GM12875 (cell line): ENCODE results near the gene SCD5.

Source experiments
- H3K4me3 ChIP-seq: one replicate; pipeline ENCODE4 v1.5.1; 2011; ENCODE audit warnings: low read depth, low read length, control low read depth
- TF ChIP-seq, protein P1 (sequence below): IDR thresholded peaks from 2 replicates; pipeline ENCODE4 v1.5.1; 2011; ENCODE audit warnings: low read depth, mild to moderate bottlenecking, control low read depth, inconsistent platforms, low read length, moderate library complexity, borderline replicate concordance; ENCODE audit not compliant: insufficient read depth

SCD5 gene

DNA sequence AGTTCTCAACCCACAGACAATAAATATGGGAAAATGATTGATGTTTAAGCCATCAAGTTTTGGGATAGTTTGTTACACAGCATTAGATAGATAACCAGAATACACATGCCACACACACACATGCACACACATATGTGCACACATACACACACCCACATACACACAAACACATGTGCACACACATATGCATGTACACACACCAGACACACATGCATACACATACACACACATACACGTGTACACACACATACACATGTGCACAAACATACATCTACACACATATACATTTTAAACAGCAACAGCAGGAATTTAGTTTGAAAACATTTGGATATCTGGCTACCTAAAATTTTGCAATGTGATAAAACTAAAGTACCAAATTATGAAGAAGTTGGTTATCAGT, 194.1 kb downstream of the SCD5 start:
- no peak overlapping the region for H3K4me3 ChIP-seq
- TF ChIP-seq, protein P1, sequence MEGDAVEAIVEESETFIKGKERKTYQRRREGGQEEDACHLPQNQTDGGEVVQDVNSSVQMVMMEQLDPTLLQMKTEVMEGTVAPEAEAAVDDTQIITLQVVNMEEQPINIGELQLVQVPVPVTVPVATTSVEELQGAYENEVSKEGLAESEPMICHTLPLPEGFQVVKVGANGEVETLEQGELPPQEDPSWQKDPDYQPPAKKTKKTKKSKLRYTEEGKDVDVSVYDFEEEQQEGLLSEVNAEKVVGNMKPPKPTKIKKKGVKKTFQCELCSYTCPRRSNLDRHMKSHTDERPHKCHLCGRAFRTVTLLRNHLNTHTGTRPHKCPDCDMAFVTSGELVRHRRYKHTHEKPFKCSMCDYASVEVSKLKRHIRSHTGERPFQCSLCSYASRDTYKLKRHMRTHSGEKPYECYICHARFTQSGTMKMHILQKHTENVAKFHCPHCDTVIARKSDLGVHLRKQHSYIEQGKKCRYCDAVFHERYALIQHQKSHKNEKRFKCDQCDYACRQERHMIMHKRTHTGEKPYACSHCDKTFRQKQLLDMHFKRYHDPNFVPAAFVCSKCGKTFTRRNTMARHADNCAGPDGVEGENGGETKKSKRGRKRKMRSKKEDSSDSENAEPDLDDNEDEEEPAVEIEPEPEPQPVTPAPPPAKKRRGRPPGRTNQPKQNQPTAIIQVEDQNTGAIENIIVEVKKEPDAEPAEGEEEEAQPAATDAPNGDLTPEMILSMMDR, result no peak

DNA sequence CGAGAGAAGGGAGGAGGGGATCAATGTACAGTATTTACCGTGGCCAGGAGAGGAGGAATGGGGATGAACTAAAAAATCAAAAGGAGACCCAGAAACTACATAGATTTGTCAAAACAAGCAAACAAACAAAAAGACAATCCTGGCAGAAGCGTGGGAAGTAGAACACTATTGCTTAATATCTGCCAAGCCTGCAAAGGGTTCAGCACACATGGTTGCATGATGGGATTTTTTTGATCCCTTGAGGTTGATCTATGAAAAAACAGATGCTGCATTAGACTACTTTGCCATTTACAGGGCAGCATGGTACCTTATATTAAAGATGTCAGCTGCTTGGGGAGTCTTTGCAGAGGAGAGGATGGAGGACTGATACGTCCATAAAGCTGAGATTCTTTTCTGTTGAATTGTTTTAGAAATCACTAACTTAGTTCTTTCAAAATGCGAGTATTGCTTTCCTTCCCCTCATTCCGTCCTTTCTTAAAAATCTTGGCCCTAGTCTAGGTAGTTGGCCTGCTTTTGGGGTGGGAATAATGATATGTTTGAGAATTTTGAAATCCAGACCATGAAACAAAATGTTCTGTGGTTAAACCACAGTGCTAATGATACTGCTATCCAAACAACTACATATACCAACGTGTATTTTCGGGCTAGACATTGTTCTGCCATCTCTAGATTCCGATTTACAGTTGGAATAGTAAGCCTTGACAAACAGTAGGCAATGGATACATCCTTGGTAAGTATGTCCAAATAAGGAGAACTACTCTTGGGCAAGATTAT, 197.2 kb downstream of the SCD5 start:
- TF ChIP-seq, protein P1, result no peak
- no peak overlapping the region for H3K4me3 ChIP-seq

DNA sequence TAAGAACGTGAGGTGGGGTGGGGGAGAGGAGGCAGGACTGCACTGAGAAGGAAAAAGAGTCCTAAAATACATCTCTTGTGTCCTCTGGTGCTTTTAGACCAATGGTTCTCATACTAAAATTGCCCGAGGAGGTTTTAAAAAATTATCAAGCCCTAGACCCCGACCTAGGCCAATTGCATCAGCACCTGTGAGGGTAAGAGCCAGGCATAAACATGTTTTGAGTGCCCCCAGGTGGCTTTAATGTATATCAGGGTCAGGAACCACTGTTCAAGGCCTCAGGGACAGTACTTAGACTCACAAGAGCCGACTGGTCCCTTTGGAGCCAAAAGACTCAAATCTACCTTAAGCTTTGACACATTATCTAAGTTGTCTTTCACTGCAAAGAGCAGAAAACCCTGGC, 199.3 kb downstream of the SCD5 start:
- TF ChIP-seq, protein P1, result no peak
- no peak overlapping the region for H3K4me3 ChIP-seq

DNA sequence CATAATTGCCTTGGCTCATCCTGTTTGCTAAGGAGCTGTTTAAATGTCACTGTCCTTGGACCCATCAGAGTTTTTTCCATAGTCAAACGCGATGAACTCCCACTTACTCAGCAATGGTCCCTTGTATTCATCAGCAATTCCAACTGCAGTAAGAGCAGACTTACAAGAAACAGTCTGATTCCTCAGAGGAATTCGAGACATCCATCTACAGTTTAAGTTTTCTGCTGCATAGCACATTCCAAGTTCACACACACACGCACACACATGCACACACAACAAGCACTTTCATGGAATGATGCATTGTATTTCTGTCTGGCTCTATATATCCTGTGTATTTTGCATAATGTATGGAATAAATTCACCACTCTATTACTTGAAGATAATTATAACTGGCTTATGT, 204.1 kb downstream of the SCD5 start:
- TF ChIP-seq, protein P1, result no peak
- H3K4me3 ChIP-seq, result no peak overlapping the region

DNA sequence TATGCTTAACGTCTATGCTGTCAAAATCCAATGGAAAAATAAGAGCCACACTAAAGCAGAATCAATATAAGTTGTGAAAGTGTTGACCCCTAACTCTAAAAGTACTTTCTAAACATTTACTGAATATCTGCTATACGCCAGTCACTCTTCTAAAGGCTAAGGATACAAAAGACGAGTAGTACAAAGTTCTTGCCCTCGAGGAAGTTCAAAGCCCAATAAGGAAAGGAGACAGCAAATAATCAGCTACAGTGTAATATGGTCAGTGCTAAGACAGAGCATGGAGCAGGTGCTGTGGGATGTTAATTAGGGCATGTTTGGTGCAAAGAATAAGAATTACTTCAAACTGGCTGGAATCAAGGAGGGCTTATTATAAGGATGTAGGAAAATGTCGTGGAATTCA, 205.2 kb downstream of the SCD5 start:
- TF ChIP-seq, protein P1, result no peak
- no peak overlapping the region for H3K4me3 ChIP-seq

DNA sequence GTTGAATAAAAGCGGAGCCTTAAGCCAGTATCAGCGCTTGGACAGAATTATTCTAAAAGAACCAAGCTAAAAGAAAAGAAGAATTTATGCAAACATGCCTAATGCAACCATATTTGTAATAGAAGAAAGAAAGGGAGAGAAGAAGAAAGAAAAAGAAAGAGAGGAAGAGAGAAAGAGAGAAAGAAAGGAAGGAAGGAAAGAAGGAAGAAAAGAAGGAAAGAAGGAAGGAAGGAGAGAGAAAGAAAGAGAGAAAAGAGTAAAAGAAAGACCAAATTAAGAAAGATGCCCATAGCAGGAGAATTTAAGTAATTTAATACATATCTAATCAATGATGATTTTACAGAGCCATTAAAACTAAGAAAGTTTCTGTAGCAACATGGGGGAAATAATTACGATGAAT, 206.0 kb downstream of the SCD5 start:
- no peak overlapping the region for H3K4me3 ChIP-seq
- TF ChIP-seq, protein P1, result no peak

DNA sequence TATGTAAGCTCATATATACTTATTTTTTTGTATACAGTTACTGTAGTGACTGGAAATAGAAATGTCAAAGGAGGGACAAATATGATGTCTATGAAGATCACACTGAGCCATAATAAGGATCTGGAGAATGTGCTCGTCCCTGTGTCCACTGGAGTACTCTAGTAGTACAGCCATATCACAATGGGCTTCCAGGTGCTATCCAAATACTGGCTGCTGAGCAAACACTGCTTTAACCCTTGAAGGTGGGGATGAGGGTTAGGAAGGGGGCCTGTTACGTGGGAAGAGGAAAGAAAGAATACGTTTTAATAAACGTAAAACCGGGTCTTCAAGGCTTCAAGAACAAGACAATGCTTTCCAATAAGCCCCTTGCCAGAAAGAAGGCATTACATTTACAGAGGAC, 207.0 kb downstream of the SCD5 start:
- TF ChIP-seq, protein P1, result no peak
- H3K4me3 ChIP-seq, result no peak overlapping the region
